ENCODE data around the gene TXNRD2.
A peak's percentile ranks its signal among the peaks of the same experiment; 100 is the strongest.

Gene TXNRD2

GRCh38 chr22:19873960-19874306 is 67.7 kb downstream of the TXNRD2 start:
- Mint-ChIP-seq H3K27me3 (no peaks in the 10 kb centered on the region), H3K4me3 (no peak overlapping the region), H3K4me1 (peaks cover 3% of the 10 kb centered on the region), H3K36me3 (ENCODE audit: low read depth) (no peaks in the 10 kb centered on the region), H3K27ac (peak overlapping the region; percentile 42), H3K9me3 (no peaks in the 10 kb centered on the region)
- DNase-seq (no peak), ATAC-seq (no peak)

- H3K36me3 Mint-ChIP-seq (ENCODE audit: low read depth), result no peaks in the 10 kb centered on the region
- no peak overlapping the region for H3K27ac Mint-ChIP-seq
Observed at GRCh38 chr22:19873138-19873959, 68.3 kb downstream of the TXNRD2 start.

GRCh38 chr22:19872779-19873137 is 68.9 kb downstream of the TXNRD2 start:
- H3K4me3 Mint-ChIP-seq, result no peak overlapping the region
- no peaks in the 10 kb centered on the region for H3K27me3 Mint-ChIP-seq
- DNase-seq (no peak), ATAC-seq (no peak)
- no peak overlapping the region for H3K27ac Mint-ChIP-seq
- no peaks in the 10 kb centered on the region for H3K36me3 Mint-ChIP-seq (ENCODE audit: low read depth)
- no peaks in the 10 kb centered on the region for H3K9me3 Mint-ChIP-seq
- H3K4me1 Mint-ChIP-seq, result peaks cover 3% of the 10 kb centered on the region

More at GRCh38 chr22:19873138-19873959, 68.3 kb downstream of the TXNRD2 start:
- Mint-ChIP-seq H3K27me3 (no peaks in the 10 kb centered on the region), H3K4me3 (no peak overlapping the region), H3K4me1 (peaks cover 3% of the 10 kb centered on the region), H3K9me3 (no peaks in the 10 kb centered on the region)
- no peak for DNase-seq
- ATAC-seq, result no peak

- no peak for ATAC-seq
Observed at GRCh38 chr22:19871845-19872778, 69.5 kb downstream of the TXNRD2 start.

GRCh38 chr22:19871023-19871844 is 70.4 kb downstream of the TXNRD2 start:
- Mint-ChIP-seq H3K27me3 (no peaks in the 10 kb centered on the region), H3K4me1 (peaks cover 3% of the 10 kb centered on the region), H3K9me3 (no peaks in the 10 kb centered on the region), H3K27ac (no peak overlapping the region), H3K4me3 (no peak overlapping the region), H3K36me3 (ENCODE audit: low read depth) (no peaks in the 10 kb centered on the region)
- ATAC-seq, result no peak
- no peak for DNase-seq

More at GRCh38 chr22:19871845-19872778, 69.5 kb downstream of the TXNRD2 start:
- H3K27me3 Mint-ChIP-seq, result no peaks in the 10 kb centered on the region
- H3K36me3 Mint-ChIP-seq (ENCODE audit: low read depth), result no peaks in the 10 kb centered on the region
- H3K4me1 Mint-ChIP-seq, result peaks cover 3% of the 10 kb centered on the region
- no peak for DNase-seq
- no peak overlapping the region for H3K27ac Mint-ChIP-seq
- H3K9me3 Mint-ChIP-seq, result no peaks in the 10 kb centered on the region
- no peak overlapping the region for H3K4me3 Mint-ChIP-seq

GRCh38 chr22:19870153-19871022 is 71.2 kb downstream of the TXNRD2 start:
- H3K4me3 Mint-ChIP-seq, result no peak overlapping the region
- peaks cover 3% of the 10 kb centered on the region for H3K4me1 Mint-ChIP-seq
- H3K27me3 Mint-ChIP-seq, result no peaks in the 10 kb centered on the region
- no peaks in the 10 kb centered on the region for H3K36me3 Mint-ChIP-seq (ENCODE audit: low read depth)
- no peak for DNase-seq
- H3K9me3 Mint-ChIP-seq, result no peaks in the 10 kb centered on the region
- ATAC-seq, result no peak
- no peak overlapping the region for H3K27ac Mint-ChIP-seq

- no peak for DNase-seq
- Mint-ChIP-seq H3K9me3 (no peaks in the 10 kb centered on the region), H3K4me3 (no peak overlapping the region), H3K4me1 (peaks cover 3% of the 10 kb centered on the region), H3K36me3 (ENCODE audit: low read depth) (no peaks in the 10 kb centered on the region), H3K27me3 (no peaks in the 10 kb centered on the region), H3K27ac (no peak overlapping the region)
- ATAC-seq, result no peak
Observed at GRCh38 chr22:19869497-19870152, 72.0 kb downstream of the TXNRD2 start.

- H3K9me3 Mint-ChIP-seq, result no peaks in the 10 kb centered on the region
- no peak overlapping the region for H3K4me3 Mint-ChIP-seq
- H3K36me3 Mint-ChIP-seq (ENCODE audit: low read depth), result no peaks in the 10 kb centered on the region
- H3K27me3 Mint-ChIP-seq, result no peaks in the 10 kb centered on the region
- H3K4me1 Mint-ChIP-seq, result no peaks in the 10 kb centered on the region
- H3K27ac Mint-ChIP-seq, result no peak overlapping the region
- ATAC-seq (no peak), DNase-seq (no peak)
Observed at GRCh38 chr22:19868773-19869471, 72.7 kb downstream of the TXNRD2 start.

- Mint-ChIP-seq H3K27me3 (no peaks in the 10 kb centered on the region), H3K4me3 (no peak overlapping the region), H3K4me1 (no peaks in the 10 kb centered on the region), H3K36me3 (ENCODE audit: low read depth) (no peaks in the 10 kb centered on the region), H3K27ac (no peak overlapping the region), H3K9me3 (no peaks in the 10 kb centered on the region)
- ATAC-seq (no peak), DNase-seq (no peak)
Observed at GRCh38 chr22:19868333-19868732, 73.3 kb downstream of the TXNRD2 start.

- ATAC-seq, result no peak
- no peak for DNase-seq
- Mint-ChIP-seq H3K4me3 (no peak overlapping the region), H3K9me3 (no peaks in the 10 kb centered on the region), H3K36me3 (ENCODE audit: low read depth) (no peaks in the 10 kb centered on the region), H3K27me3 (no peaks in the 10 kb centered on the region), H3K4me1 (no peaks in the 10 kb centered on the region), H3K27ac (no peak overlapping the region)
Observed at GRCh38 chr22:19867617-19868016, 74.0 kb downstream of the TXNRD2 start.

- H3K4me3 Mint-ChIP-seq, result no peak overlapping the region
- no peak overlapping the region for H3K27ac Mint-ChIP-seq
- DNase-seq (no peak), ATAC-seq (no peak)
- H3K27me3 Mint-ChIP-seq, result no peaks in the 10 kb centered on the region
- no peaks in the 10 kb centered on the region for H3K36me3 Mint-ChIP-seq (ENCODE audit: low read depth)
- H3K9me3 Mint-ChIP-seq, result no peaks in the 10 kb centered on the region
- no peaks in the 10 kb centered on the region for H3K4me1 Mint-ChIP-seq
Observed at GRCh38 chr22:19866665-19867009, 75.0 kb downstream of the TXNRD2 start.

GRCh38 chr22:19865141-19865829 is 76.3 kb downstream of the TXNRD2 start:
- H3K4me1 Mint-ChIP-seq, result no peaks in the 10 kb centered on the region
- H3K36me3 Mint-ChIP-seq (ENCODE audit: low read depth), result no peaks in the 10 kb centered on the region
- DNase-seq (no peak), ATAC-seq (no peak)
- H3K27me3 Mint-ChIP-seq, result no peaks in the 10 kb centered on the region
- no peak overlapping the region for H3K27ac Mint-ChIP-seq
- H3K4me3 Mint-ChIP-seq, result no peak overlapping the region
- H3K9me3 Mint-ChIP-seq, result no peaks in the 10 kb centered on the region

Measured in activated naive CD8-positive, alpha-beta T cell treated with anti-CD3 and anti-CD28 coated beads, Interleukin-2, amount 50 U/mL, for 24 hours (primary cell).